Esophagus squamous epithelium (tissue), 5 donors: ENCODE measurements around the gene HLA-DQB1. TPM values are rescaled to one million over a fixed set of nuclear protein-coding genes. Genes with fewer than 3 reads are reported as not detected.
A peak's percentile ranks its signal among the peaks of the same experiment; 100 is the strongest.

Experiments
- DNase-seq: peaks from one replicate; lab custom pipeline; 2025; lab: John Stamatoyannopoulos, UW
- H3K27ac ChIP-seq, 4 donors: fragments of 200-600 bp; sonication (generic); one replicate each; pipeline ENCODE4 v1.5.1; 2016 to 2019; ENCODE audit warnings: mild to moderate bottlenecking in 1 of 4
- H3K27me3 ChIP-seq, 4 donors: fragments of 200-600 bp; sonication (generic); 1 replicate in 3 of 4; 2 replicates in 1 of 4; pipeline versions ENCODE4 v1.5.1 to v1.6.0; 2017 to 2021; ENCODE audit warnings: antibody characterized with exemption in 1 of 4
- H3K36me3 ChIP-seq, 3 donors: fragments of 200-600 bp; sonication (generic); one replicate each; pipeline ENCODE4 v1.5.1; 2016 to 2019
- H3K4me1 ChIP-seq, 3 donors: fragments of 200-600 bp; sonication (generic); one replicate each; pipeline ENCODE4 v1.5.1; 2017 to 2019
- H3K4me3 ChIP-seq, 4 donors: fragments of 200-600 bp; sonication (generic); 1 replicate in 3 of 4; 2 replicates in 1 of 4; pipeline ENCODE4 v1.5.1; 2016 to 2019; ENCODE audit warnings: mild to moderate bottlenecking in 2 of 4, moderate library complexity in 1 of 4
- H3K9me3 ChIP-seq, 3 donors: fragments of 200-600 bp; sonication (generic); one replicate each; pipeline ENCODE4 v1.5.1; 2016 to 2019
- CTCF ChIP-seq, 6 experiments: fragments of 450-650 bp in 4 of 6; fragments of 200-600 bp in 2 of 6; sonication (generic) in 2 of 6; IDR thresholded peaks; one replicate each; pipeline ENCODE4 v1.5.1; 2016 to 2019; ENCODE audit warnings: antibody characterized with exemption in 6 of 6, mild to moderate bottlenecking in 4 of 6, moderate library complexity in 4 of 6
- POLR2A ChIP-seq, 4 donors: fragments of 450-650 bp; IDR thresholded peaks; one replicate each; pipeline ENCODE4 v1.6.1; 2017; ENCODE audit warnings: antibody characterized with exemption in 4 of 4, mild to moderate bottlenecking in 4 of 4, moderate library complexity in 3 of 4
- WGBS, 2 donors: methylation state at CpG; one replicate each; pipeline ENCODE4 v1.1.5; 2018; 5-methylcytosine and 5-hydroxymethylcytosine counted together
- intact Hi-C: fragments of 100-400 bp; cut with DNase I; formaldehyde crosslinking; loops from one replicate; pipeline ENCODE4 v1.15.0; 2022
- total RNA-seq, 4 donors: library from RNA; depleted of rRNA; stranded (reverse); fragments of >200 nt; gene quantifications; one replicate each; pipeline ENCODE4 v1.1.0, GENCODE V29; 2016
- donor health status: DM: yes; HTN: yes; CAD: no.

HLA-DQB1 gene
- total RNA-seq, 4 donors from 2014 or later, result 0.13 to 9.3 (median 1.5) TPM

GRCh38 chr6:32625137-32625536, 41.3 kb downstream of the HLA-DQB1 start:
- H3K9me3 ChIP-seq, result no peaks in the 10 kb centered on the region
- intact Hi-C loops, result no loop called here
- H3K4me3 ChIP-seq, result no peak overlapping the region
- H3K27me3 ChIP-seq, result no peaks in the 10 kb centered on the region
- H3K27ac ChIP-seq, result no peak overlapping the region
- TF ChIP-seq CTCF (IDR thresholded peaks at IDR 0.05), result no peak
- no peak for TF ChIP-seq POLR2A (IDR thresholded peaks at IDR 0.05)
- 21 to 30% methylated on average over 5 of the region's 5 CpGs for WGBS, 2 donors
- no peak for DNase-seq
- no peaks in the 10 kb centered on the region for H3K4me1 ChIP-seq
- no peaks in the 10 kb centered on the region for H3K36me3 ChIP-seq

GRCh38 chr6:32624565-32624964, 41.9 kb downstream of the HLA-DQB1 start:
- no peak for DNase-seq
- Histone ChIP-seq H3K27me3 (no peaks in the 10 kb centered on the region), H3K27ac (no peak overlapping the region), H3K36me3 (no peaks in the 10 kb centered on the region), H3K9me3 (no peaks in the 10 kb centered on the region), H3K4me3 (no peak overlapping the region), H3K4me1 (no peaks in the 10 kb centered on the region)
- intact Hi-C loops, result no loop called here
- TF ChIP-seq CTCF (IDR thresholded peaks at IDR 0.05) (no peak), POLR2A (IDR thresholded peaks at IDR 0.05) (no peak)
- 0% methylated on average over 1 of the region's 3 CpGs for WGBS, 2 donors

DNA sequence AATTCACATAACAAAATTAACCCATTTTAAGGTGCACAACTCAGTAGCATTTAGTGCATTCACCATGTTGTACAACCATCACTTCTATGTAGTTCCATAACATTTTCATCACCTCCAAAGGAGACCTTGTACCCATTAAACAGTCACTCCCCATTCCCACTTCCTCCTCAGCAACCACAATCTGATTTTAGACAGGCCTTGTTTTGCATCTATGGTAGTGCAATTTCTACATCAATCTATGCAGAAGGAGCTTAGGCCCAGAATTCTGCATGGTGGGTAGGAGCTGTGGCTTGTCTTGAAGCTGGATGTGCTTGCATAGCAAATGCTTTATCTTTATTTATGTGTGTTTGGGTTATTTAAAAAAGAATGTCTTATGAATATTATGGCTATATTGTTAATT, 42.8 kb downstream of the HLA-DQB1 start:
- Histone ChIP-seq H3K27ac (peak overlapping the region in 1 of 4 donors; percentile 33), H3K4me3 (no peak overlapping the region), H3K4me1 (no peaks in the 10 kb centered on the region), H3K36me3 (no peaks in the 10 kb centered on the region), H3K9me3 (no peaks in the 10 kb centered on the region), H3K27me3 (no peaks in the 10 kb centered on the region)
- DNase-seq, result no peak
- TF ChIP-seq CTCF (IDR thresholded peaks at IDR 0.05) (no peak), POLR2A (IDR thresholded peaks at IDR 0.05) (no peak)
- intact Hi-C loops, result no loop called here

- 55 to 56% methylated on average over 1 of the region's 1 CpG for WGBS, 2 donors
- intact Hi-C loops, result no loop called here
- DNase-seq, result no peak
- Histone ChIP-seq H3K4me3 (no peak overlapping the region), H3K27me3 (no peaks in the 10 kb centered on the region), H3K36me3 (no peaks in the 10 kb centered on the region), H3K9me3 (no peaks in the 10 kb centered on the region), H3K4me1 (no peaks in the 10 kb centered on the region), H3K27ac (peak overlapping the region in 1 of 4 donors; percentile 46)
- TF ChIP-seq POLR2A (IDR thresholded peaks at IDR 0.05) (no peak), CTCF (IDR thresholded peaks at IDR 0.05) (peak in 2 of 6 experiments; percentile 29 to 38)
Observed at GRCh38 chr6:32622545-32623401, 43.7 kb downstream of the HLA-DQB1 start.

GRCh38 chr6:32621372-32621771, 45.1 kb downstream of the HLA-DQB1 start:
- H3K36me3 ChIP-seq, result no peaks in the 10 kb centered on the region
- intact Hi-C loops, result no loop called here
- no peak overlapping the region for H3K4me3 ChIP-seq
- no peaks in the 10 kb centered on the region for H3K27me3 ChIP-seq
- H3K4me1 ChIP-seq, result no peaks in the 10 kb centered on the region
- DNase-seq, result no peak
- no peaks in the 10 kb centered on the region for H3K9me3 ChIP-seq
- TF ChIP-seq CTCF (IDR thresholded peaks at IDR 0.05) (no peak), POLR2A (IDR thresholded peaks at IDR 0.05) (no peak)
- WGBS, 2 donors, result 0 to 54% methylated on average over 1 to 3 of the region's 3 CpGs
- H3K27ac ChIP-seq, result no peak overlapping the region
